ENCODE data around the gene ITPR2.

DNA sequence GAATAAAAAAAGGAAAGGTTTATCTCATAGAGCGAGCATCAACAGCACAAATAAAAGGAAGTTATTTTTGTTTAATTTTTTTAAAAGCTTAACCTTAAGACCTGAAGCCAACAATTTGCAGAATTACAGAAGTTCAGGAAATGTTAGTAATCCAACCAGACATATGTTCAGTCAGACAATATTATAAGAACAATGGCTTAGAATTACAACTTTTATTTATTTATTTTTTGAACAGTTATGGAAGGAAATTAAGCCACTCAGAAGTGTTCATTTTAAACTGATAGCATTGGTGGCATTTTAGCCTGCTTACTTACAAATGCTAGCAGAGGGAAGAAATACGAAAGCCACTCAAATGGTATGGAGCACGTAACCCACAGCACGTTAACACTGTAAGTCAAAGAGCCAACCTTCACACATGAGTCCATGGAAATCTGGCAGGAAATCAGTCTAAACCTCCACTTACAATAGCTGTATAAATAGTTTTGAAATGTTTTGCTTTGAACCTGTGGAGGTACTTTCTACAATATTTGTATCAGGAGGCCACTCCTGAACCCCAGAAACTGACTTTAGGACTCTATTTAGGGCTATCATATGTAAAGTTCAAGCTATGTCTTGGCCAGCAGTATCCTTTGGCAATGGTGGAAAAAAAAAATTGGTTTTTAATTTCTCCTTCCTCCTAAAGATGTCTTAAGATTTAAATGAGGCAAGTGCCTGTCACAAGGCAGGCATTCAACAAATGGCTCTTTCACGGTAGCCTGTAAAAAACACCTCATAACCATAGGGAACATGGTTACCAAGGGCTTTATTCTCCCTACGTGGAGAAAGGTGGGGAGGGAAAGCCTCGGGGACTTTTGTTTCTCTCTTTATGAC lies 102.3 kb downstream of the ITPR2 start:
- TF ChIP-seq, protein P1, sequence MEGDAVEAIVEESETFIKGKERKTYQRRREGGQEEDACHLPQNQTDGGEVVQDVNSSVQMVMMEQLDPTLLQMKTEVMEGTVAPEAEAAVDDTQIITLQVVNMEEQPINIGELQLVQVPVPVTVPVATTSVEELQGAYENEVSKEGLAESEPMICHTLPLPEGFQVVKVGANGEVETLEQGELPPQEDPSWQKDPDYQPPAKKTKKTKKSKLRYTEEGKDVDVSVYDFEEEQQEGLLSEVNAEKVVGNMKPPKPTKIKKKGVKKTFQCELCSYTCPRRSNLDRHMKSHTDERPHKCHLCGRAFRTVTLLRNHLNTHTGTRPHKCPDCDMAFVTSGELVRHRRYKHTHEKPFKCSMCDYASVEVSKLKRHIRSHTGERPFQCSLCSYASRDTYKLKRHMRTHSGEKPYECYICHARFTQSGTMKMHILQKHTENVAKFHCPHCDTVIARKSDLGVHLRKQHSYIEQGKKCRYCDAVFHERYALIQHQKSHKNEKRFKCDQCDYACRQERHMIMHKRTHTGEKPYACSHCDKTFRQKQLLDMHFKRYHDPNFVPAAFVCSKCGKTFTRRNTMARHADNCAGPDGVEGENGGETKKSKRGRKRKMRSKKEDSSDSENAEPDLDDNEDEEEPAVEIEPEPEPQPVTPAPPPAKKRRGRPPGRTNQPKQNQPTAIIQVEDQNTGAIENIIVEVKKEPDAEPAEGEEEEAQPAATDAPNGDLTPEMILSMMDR (IDR thresholded peaks at IDR 0.05) = no peak
- no peak for TF ChIP-seq POLR2A (IDR thresholded peaks at IDR 0.05)
- no peak for TF ChIP-seq EP300 (IDR thresholded peaks at IDR 0.05)

All from tibial nerve (tissue), 4 donors.